AML-193 (cell line): Measurements from ENCODE around the gene TTYH3.
"Not testable (repeated sequence)": the region's sequence is repeated elsewhere in the genome, so short reads cannot be mapped to it uniquely, and the experiment has no call there.

ENCODE experiments used
- DNase-seq, 2 experiments: peaks; one replicate each; lab custom pipeline; 2025; lab: John Stamatoyannopoulos, UW

TTYH3 gene

DNA sequence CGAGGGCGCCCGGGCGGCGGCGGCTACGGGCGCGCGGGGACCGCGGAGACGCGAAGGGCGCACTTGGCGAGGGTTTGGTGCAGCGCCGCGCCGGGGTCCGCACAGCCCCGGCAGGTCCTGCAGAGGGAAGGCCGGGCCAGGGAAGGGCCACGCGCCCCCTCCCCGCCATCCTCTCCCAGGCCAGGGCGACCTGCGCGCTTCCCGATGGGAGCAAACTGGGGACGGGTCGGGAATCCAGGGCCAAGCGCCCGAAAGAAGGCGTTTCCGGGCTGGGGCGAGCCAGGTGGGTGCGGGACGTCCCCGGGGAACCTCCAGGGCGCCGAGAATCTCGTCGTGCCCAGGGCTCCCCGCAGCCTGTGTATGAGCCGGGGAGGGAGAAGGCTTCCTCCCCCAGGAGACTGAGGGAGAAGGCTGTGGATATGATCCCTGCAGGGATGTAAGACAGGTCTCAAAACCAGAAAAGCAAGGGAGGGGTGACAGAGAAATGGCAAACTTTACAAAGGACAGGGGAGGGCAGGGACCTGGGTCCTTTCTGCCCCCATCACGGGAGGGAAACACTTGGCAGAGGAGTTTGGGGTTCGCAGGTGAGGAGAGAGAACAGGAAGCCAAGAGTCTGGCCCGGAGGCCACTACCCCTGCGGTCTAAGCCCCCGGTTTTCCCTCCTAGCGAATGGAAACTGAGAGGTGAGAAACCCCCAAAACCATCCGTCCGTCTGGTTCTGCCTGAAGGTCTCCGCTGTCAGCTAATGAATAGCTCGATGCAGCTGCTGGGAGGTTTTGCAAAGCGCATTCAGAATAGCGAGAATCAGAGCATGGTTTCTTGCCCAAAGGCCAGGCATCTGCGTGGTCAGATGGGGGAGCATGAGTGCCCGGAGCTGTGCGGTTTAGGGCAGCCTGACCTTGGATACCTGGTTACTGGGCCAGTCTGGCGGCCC lies 56.9 kb downstream of the TTYH3 start:
- DNase-seq = no peak

- no peak for DNase-seq
These were observed 57.6 kb downstream of the TTYH3 start for GRCh38 chr7:2689343-2689847.

DNA sequence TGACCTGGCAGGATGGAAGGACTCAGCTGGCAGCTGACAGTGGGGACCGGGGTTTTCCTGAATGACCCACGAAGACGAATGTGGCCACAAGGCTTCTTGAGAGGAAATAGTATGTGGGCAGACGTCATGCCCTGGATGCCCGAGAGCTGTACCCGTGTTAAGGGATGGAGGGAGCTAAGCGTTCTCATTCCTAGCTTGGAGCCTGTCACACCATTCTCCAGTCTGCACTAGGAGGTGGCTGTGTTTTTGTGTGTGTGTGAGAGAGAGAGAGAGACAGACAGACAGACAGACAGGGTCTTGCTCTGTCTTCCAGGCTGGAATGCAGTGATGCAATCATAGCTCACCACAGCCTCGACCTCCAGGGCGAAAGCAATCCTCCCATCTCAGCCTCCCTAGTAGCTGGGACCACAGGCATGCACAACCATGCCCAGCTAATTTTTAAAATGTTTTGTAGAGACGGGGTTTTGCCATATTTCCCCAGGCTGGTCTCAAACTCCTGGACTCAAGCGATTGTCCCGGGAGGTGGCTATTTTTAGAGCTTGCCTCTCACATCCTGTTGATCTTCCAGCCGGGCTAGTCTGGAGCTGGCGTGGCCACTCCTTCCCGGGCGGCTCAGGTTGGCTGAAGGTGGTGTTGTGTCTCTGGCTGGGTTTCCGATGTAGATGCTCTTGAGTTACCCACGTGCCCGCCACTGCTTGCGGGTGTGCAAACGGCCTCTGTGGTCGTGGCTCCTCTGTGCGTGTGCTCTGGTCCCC lies 58.3 kb downstream of the TTYH3 start:
- DNase-seq = no peak

- DNase-seq = no peak
These were observed 59.4 kb downstream of the TTYH3 start for GRCh38 chr7:2691011-2691707.

GRCh38 chr7:2691932-2692439 lies 60.2 kb downstream of the TTYH3 start:
- not testable (repeated sequence) for DNase-seq

DNA sequence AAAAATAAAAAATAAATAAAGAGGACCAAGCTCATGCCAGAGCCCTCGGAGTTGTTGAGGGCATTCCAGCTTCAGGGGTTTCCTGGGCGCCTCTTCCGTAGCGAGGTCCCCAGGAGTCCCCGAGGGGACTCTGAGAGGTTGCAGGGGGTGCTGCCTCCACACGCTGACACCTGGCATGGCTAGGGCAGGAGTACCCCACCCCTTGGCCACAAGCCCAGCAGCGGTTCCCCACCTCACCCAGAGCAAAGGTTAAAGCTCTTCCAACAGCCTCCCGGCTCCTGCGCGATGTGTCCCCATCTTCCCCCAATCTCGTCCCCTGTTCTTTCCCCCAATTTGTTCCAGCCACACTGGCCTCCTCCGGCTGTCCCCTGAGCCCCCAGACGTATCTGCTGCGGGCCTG lies 60.8 kb downstream of the TTYH3 start:
- DNase-seq = no peak

- DNase-seq = not testable (repeated sequence)
These were observed 61.8 kb downstream of the TTYH3 start for GRCh38 chr7:2693420-2694121.

DNA sequence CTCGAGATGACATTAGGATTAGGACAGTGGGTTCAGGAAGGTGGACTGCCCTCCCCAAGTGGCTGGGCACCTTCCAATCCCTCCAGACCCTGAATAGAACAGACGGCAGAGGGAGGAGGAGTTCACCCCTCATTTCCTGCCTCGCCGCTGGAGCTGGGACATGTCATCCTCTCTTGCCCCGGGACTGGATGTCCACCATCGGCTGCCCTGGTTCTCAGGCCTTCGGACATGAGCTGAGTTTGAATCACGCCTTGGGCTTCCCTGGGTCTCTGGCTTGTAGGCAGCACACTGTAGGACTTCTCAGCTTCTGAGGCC lies 62.3 kb downstream of the TTYH3 start:
- not testable (repeated sequence) for DNase-seq

DNA sequence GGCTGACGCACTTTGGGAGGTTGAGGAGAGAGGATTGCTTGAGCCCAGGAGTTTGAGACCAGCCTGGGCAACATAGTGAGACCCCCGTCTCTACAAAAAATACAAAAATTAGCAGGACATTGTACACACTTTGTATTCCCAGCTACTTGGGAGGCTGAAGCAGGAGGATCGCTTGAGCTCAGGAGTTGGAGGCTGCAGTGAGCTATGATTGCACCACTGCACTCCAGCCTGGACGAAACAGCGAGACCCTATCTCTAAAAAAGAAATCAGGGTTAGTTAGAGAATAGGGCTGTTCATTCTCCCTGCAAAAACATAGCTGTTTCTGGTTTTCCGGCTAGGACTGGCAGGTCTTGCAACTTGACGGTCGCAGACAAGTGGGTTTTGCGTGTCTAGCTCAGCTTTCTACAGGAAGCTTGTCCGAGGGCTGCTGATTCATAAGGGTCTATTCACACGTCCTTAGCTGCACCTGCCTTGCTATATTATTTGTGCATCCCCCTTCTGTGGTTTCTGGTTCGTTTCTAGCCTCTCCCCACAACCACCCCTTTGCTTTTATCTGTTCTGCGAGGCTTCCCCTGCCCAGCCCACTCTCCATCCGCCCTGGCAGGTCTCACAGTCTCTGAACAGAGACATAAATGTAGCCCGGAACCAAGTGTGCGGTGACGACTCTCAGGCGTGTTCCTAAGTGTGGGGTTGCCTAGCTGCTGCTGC lies 66.9 kb downstream of the TTYH3 start:
- no peak for DNase-seq

DNA sequence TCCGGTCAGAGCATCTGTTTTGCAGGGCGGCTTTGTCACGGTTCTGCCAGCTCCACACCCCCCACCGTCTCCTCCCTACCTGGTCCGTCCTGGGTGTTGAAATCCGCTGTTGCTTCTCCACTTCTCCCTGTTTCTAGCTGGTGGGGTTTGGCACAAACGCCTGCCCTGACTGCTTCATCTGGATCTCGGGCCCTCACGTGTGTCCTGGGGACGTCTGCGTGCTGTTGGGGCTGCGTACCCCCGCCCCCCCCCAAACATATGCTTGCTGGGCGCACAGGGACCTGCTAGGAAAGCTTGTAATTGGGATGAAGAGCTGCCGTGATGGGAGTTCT lies 67.5 kb downstream of the TTYH3 start:
- no peak for DNase-seq

GRCh38 chr7:2700141-2700850 lies 68.5 kb downstream of the TTYH3 start:
- DNase-seq = no peak

GRCh38 chr7:2701424-2701823 lies 69.6 kb downstream of the TTYH3 start:
- no peak for DNase-seq

DNA sequence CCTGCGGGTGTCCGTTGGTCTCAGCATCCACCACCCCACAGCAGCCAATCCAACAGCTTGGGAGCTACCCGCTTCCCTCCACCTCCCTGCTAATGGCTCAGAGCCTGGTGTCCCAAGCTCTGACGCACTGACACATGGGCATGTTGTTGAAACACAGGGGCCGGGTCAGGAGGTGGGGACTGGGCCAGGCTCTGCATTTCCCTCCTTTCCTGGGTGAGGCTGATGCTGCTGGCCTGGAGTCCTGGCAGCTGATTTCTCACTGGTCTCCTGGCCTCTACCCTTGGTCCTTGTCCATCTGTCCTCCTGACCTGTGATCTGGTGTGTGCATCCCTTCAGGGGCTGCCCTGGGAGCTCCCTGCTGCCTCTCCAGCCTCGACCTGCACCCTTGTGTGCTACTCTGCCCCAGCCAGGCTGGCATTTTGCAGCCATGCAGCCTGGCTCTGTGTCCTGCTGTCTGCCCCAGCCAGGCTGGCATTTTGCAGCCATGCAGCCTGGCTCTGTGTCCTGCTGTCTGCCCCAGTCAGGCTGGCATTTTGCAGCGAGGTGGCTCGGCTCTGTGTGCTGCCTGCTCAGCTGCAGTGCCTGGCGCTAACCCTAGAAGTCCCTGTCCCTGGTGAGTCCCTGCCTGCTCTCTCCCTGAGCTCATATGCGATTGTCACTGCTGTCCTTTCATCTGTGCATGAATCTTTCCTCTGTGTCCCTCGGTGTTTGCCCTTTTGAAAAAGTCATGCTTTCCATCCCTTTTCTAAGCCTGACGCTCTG lies 70.2 kb downstream of the TTYH3 start:
- DNase-seq = no peak

GRCh38 chr7:2702594-2702957 lies 70.8 kb downstream of the TTYH3 start:
- no peak for DNase-seq

DNA sequence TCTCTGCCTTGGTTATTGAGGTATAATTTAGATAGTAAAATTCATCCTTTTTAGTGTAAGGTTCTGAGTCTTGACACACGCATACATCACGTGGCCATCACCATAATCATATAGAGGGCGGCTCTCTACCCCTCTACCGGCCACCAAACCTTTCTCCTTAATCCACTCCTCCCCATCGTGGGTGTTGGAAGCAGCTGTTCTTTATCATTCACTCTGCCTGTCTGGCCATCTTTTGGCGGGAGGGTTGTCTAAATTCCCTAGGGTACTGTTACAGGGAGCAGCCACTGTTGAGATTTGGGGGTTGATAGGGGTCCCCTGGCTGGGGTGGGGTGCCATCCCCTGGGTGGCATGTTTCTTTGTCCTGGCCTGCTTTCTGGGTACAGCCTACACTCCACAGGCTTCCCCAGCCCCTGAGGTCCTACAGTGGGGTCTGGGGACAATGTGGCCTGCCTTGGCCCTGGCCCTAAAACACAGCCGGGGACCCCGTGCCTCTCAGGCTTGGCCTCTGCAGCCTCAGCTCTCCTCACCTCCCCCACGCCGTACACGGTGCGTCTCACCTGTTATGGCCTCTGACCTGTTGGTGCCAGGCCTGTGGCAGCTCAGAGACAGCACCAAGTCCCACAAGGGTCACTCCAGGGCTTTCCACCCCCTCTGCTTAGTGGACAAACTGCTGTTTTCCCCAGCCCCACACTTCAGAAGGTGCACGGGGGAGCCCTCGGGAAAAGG lies 73.7 kb downstream of the TTYH3 start:
- DNase-seq = no peak

DNA sequence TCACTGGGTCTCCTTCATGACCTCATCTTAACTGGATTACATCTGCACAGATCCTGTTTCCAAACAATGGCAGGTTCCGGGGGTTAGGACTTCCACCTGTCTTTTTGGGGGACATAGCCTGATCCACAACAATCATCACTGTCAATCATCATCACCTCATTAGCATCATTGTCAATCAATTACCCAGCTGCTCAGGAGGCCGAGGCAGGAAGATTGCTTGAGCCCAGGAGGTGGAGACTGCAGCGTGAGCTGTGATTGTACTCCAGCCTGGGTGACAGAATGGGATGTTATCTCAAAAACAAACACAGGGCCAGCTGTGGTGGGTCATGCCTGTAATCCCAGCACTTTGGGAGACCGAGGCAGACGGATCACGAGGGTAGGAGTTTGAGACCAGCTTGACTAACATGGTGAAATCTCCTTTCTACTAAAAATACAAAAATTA lies 74.9 kb downstream of the TTYH3 start:
- DNase-seq = no peak

- DNase-seq = no peak
These were observed 75.7 kb downstream of the TTYH3 start for GRCh38 chr7:2707481-2707880.

- no peak for DNase-seq
These were observed 76.3 kb downstream of the TTYH3 start for GRCh38 chr7:2708041-2708440.
